Stimulated activated CD4-positive, alpha-beta T cell treated with anti-CD3 and anti-CD28 coated beads, Interleukin-2, amount 100 ng/mL, for 48 hours (primary cell): ENCODE measurements around the gene DEPP1.

Source experiments
- DNase-seq, 2 donors: peaks; one replicate each; pipeline ENCODE4 v3.0.0-alpha.2; 2020

The DEPP1 gene

GRCh38 chr10:44950326-44951225 lies 28.0 kb downstream of the DEPP1 start:
- DNase-seq, result no peak

- DNase-seq, result no peak
These were observed 28.7 kb downstream of the DEPP1 start for GRCh38 chr10:44949915-44950314.

GRCh38 chr10:44949127-44949802 lies 29.3 kb downstream of the DEPP1 start:
- DNase-seq, result no peak

- no peak for DNase-seq
These were observed 30.0 kb downstream of the DEPP1 start for GRCh38 chr10:44948642-44949041.

GRCh38 chr10:44947371-44948152 lies 31.0 kb downstream of the DEPP1 start:
- DNase-seq, result no peak

- DNase-seq, result no peak
These were observed 32.4 kb downstream of the DEPP1 start for GRCh38 chr10:44946205-44946604.

GRCh38 chr10:44944354-44944753 lies 34.3 kb downstream of the DEPP1 start:
- DNase-seq, result no peak

- no peak for DNase-seq
These were observed 38.8 kb downstream of the DEPP1 start for GRCh38 chr10:44939691-44940401.

GRCh38 chr10:44938956-44939355 lies 39.7 kb downstream of the DEPP1 start:
- DNase-seq, result no peak

- DNase-seq, result no peak
These were observed 41.2 kb downstream of the DEPP1 start for GRCh38 chr10:44937196-44938005.

GRCh38 chr10:44936314-44936975 lies 42.2 kb downstream of the DEPP1 start:
- no peak for DNase-seq

- DNase-seq, result no peak
These were observed 42.7 kb downstream of the DEPP1 start for GRCh38 chr10:44935966-44936295.

GRCh38 chr10:44935201-44935965 lies 43.2 kb downstream of the DEPP1 start:
- DNase-seq, result no peak

- DNase-seq, result no peak
These were observed 44.0 kb downstream of the DEPP1 start for GRCh38 chr10:44934416-44935200.

GRCh38 chr10:44933451-44934321 lies 44.9 kb downstream of the DEPP1 start:
- DNase-seq, result no peak

- peak; percentile 85 to 90 for DNase-seq
These were observed 45.8 kb downstream of the DEPP1 start for GRCh38 chr10:44932517-44933450.
